ENCODE measurements around the gene RNASEL. TPM values are rescaled to one million over a fixed set of nuclear protein-coding genes. Genes with fewer than 3 reads are reported as not detected.

Gene RNASEL
- total RNA-seq, 1 donor from 2014 or later, result 3.6 TPM

GRCh38 chr1:182616130-182617013 is 27.3 kb upstream of the RNASEL start:
- H3K36me3 Mint-ChIP-seq (ENCODE audit: low read depth), result peaks cover 4% of the 10 kb centered on the region
- peaks cover 23% of the 10 kb centered on the region for H3K27me3 Mint-ChIP-seq (ENCODE audit: low read depth)
- peak; percentile 85 for DNase-seq (ENCODE audit: low spot score)
- peak overlapping the region; percentile 86 for H3K27ac Mint-ChIP-seq
- peak overlapping the region; percentile 48 for H3K4me3 Mint-ChIP-seq (ENCODE audit: low read depth)
- intact Hi-C loops (cut with micrococcal nuclease), result loop anchor here (1.0 to 10.0 kb wide), 7 partner anchors 8 to 1018 kb away; partner anchors contain the start of genes ARPC5 and DHX9
- peaks cover 14% of the 10 kb centered on the region for H3K9me3 Mint-ChIP-seq
- peaks cover 70% of the 10 kb centered on the region for H3K4me1 Mint-ChIP-seq (ENCODE audit: low read depth)

DNA sequence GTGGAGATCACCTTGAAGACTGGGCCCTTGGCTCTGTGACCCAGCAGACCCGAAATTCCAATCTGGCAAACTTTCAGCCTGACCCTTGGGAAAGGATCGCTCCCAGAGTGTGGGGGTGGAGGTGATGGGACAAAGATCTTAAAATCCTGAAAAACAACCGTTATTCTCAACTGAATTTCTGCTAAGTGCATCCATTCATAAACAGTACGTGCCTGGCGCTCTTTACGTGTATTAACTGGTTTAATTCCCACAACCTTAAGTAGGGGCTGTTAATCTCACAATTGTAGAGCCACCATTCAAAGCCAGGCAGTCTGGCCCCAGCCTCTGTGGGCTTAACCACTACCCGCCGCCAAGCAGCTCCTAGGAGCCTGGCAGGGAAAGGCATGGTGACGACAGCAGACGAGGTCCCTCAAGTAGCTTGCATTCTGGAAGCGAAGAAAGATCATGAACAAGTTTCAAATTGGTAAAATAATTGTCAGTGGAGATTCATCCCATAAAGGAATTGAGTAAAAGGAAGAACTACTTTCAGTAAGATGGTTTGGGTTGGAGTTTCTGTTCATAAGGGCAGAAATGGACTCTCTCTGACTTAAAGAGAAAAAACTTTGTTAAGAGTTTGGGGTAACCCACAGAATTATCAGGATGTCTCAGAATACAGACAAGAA is 26.5 kb upstream of the RNASEL start:
- Mint-ChIP-seq H3K27me3 (ENCODE audit: low read depth) (peaks cover 30% of the 10 kb centered on the region), H3K9me3 (peaks cover 7% of the 10 kb centered on the region), H3K4me1 (ENCODE audit: low read depth) (peaks cover 66% of the 10 kb centered on the region), H3K27ac (peak overlapping the region; percentile 86), H3K36me3 (ENCODE audit: low read depth) (peaks cover 2% of the 10 kb centered on the region), H3K4me3 (ENCODE audit: low read depth) (peak overlapping the region; percentile 72)
- DNase-seq (ENCODE audit: low spot score), result peak; percentile 29
- intact Hi-C loops (cut with micrococcal nuclease), result loop anchor here (1.0 to 10.0 kb wide), 7 partner anchors 9 to 1019 kb away; partner anchors contain the start of genes ARPC5 and DHX9

GRCh38 chr1:182614796-182615454 is 25.9 kb upstream of the RNASEL start:
- intact Hi-C loops (cut with micrococcal nuclease), result loop anchor here (5.0 to 10.0 kb wide), 2 partner anchors 222 to 1020 kb away; partner anchors contain the start of genes ARPC5 and DHX9
- Mint-ChIP-seq H3K4me1 (ENCODE audit: low read depth) (peaks cover 64% of the 10 kb centered on the region), H3K4me3 (ENCODE audit: low read depth) (peak overlapping the region; percentile 72), H3K36me3 (ENCODE audit: low read depth) (no peaks in the 10 kb centered on the region), H3K27me3 (ENCODE audit: low read depth) (peaks cover 32% of the 10 kb centered on the region), H3K27ac (peak overlapping the region; percentile 86), H3K9me3 (peaks cover 5% of the 10 kb centered on the region)
- peak; percentile 31 for DNase-seq (ENCODE audit: low spot score)

- H3K27ac Mint-ChIP-seq, result no peak overlapping the region
- H3K9me3 Mint-ChIP-seq, result no peaks in the 10 kb centered on the region
- H3K4me1 Mint-ChIP-seq (ENCODE audit: low read depth), result peaks cover 65% of the 10 kb centered on the region
- H3K4me3 Mint-ChIP-seq (ENCODE audit: low read depth), result no peak overlapping the region
- intact Hi-C loops (cut with micrococcal nuclease), result loop anchor here (10.0 kb wide), 1 partner anchor 1023 kb away; the partner anchor contains the start of gene ARPC5
- peaks cover 40% of the 10 kb centered on the region for H3K27me3 Mint-ChIP-seq (ENCODE audit: low read depth)
- H3K36me3 Mint-ChIP-seq (ENCODE audit: low read depth), result no peaks in the 10 kb centered on the region
- DNase-seq (ENCODE audit: low spot score), result no peak
Measured at GRCh38 chr1:182611787-182612186, 22.7 kb upstream of the RNASEL start.

DNA sequence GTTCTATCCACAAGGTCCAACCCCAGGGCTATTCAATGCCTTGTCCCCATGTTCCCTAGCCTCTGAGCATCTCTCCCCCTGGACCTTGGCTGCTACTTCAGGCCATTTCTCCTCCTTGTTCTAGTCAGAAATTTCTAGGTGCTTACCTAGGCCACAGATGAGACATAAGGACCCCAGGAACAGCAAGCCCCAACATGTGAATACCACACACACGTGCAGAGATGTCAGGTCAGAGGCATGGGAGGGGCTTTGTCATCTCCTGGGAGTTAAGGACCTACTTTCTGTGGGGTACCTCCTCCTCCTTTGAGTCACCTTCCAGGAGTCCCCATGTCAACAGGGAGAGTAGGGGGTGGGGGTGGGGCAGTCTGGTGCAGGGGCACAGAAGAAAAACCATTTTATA is 22.3 kb upstream of the RNASEL start:
- Mint-ChIP-seq H3K4me3 (ENCODE audit: low read depth) (no peak overlapping the region), H3K36me3 (ENCODE audit: low read depth) (no peaks in the 10 kb centered on the region), H3K27me3 (ENCODE audit: low read depth) (peaks cover 40% of the 10 kb centered on the region), H3K4me1 (ENCODE audit: low read depth) (peaks cover 65% of the 10 kb centered on the region), H3K9me3 (no peaks in the 10 kb centered on the region), H3K27ac (no peak overlapping the region)
- intact Hi-C loops (cut with micrococcal nuclease), result loop anchor here (10.0 kb wide), 1 partner anchor 1023 kb away; the partner anchor contains the start of gene ARPC5
- DNase-seq (ENCODE audit: low spot score), result no peak

DNA sequence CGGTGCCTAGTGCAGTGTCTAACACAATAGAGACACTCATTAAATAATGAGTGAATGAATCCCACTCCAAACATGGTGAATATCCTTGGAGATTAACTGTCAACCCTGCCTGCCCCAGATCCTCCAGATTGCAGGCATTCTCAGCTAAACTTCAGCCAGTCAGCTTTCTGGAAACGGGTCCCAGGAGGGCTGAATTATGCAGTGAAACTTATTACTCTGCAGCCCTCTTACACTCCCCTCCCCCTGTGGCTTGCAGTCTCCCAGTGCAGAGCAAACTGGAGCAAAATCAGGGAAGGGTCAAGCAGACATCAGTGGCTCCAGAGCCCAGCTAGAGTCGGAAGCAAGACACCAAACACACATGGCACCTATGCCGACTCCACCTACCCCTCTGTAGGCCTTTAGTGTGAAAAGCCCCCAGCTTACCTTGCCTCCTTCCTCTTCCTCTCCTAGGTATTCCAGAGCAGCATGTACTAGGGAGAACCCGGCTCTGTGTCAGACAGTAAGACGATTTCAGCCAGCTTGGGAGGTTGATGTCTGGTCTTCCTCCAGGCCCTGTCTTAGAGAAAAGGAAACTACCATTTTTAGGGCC is 21.6 kb upstream of the RNASEL start:
- Mint-ChIP-seq H3K27me3 (ENCODE audit: low read depth) (peaks cover 40% of the 10 kb centered on the region), H3K9me3 (no peaks in the 10 kb centered on the region), H3K4me1 (ENCODE audit: low read depth) (peaks cover 61% of the 10 kb centered on the region), H3K36me3 (ENCODE audit: low read depth) (no peaks in the 10 kb centered on the region), H3K27ac (no peak overlapping the region), H3K4me3 (ENCODE audit: low read depth) (no peak overlapping the region)
- intact Hi-C loops (cut with micrococcal nuclease), result loop anchor here (10.0 kb wide), 1 partner anchor 1024 kb away; the partner anchor contains the start of gene ARPC5
- no peak for DNase-seq (ENCODE audit: low spot score)

- H3K4me3 Mint-ChIP-seq (ENCODE audit: low read depth), result no peak overlapping the region
- no peaks in the 10 kb centered on the region for H3K9me3 Mint-ChIP-seq
- peaks cover 39% of the 10 kb centered on the region for H3K27me3 Mint-ChIP-seq (ENCODE audit: low read depth)
- peaks cover 62% of the 10 kb centered on the region for H3K4me1 Mint-ChIP-seq (ENCODE audit: low read depth)
- DNase-seq (ENCODE audit: low spot score), result no peak
- no peaks in the 10 kb centered on the region for H3K36me3 Mint-ChIP-seq (ENCODE audit: low read depth)
- no peak overlapping the region for H3K27ac Mint-ChIP-seq
- intact Hi-C loops (cut with micrococcal nuclease), result no loop called here
Measured at GRCh38 chr1:182608845-182609610, 20.0 kb upstream of the RNASEL start.

- H3K9me3 Mint-ChIP-seq, result no peaks in the 10 kb centered on the region
- DNase-seq (ENCODE audit: low spot score), result no peak
- peaks cover 54% of the 10 kb centered on the region for H3K4me1 Mint-ChIP-seq (ENCODE audit: low read depth)
- peaks cover 32% of the 10 kb centered on the region for H3K27me3 Mint-ChIP-seq (ENCODE audit: low read depth)
- H3K36me3 Mint-ChIP-seq (ENCODE audit: low read depth), result no peaks in the 10 kb centered on the region
- no peak overlapping the region for H3K27ac Mint-ChIP-seq
- intact Hi-C loops (cut with micrococcal nuclease), result no loop called here
- no peak overlapping the region for H3K4me3 Mint-ChIP-seq (ENCODE audit: low read depth)
Measured at GRCh38 chr1:182608236-182608635, 19.2 kb upstream of the RNASEL start.

DNA sequence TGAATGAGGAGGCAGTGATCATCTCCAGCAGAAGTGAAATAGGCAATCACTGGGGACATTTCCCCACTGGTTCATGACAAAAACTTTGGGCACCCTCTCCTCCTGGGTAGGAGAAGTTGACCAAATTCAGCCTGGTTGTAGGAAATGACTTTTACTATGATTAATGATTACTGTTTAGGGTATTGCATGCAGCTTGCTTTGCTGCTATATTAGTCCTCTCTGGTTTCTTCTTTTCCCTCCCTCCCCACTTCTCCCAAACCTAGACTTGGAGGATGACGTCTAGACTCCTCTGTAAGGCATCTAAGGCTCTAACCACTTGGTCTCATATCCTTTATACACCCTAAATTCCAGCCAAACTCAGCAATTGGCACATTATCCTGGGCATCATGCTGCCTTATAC is 18.5 kb upstream of the RNASEL start:
- no peak overlapping the region for H3K27ac Mint-ChIP-seq
- DNase-seq (ENCODE audit: low spot score), result no peak
- intact Hi-C loops (cut with micrococcal nuclease), result no loop called here
- no peaks in the 10 kb centered on the region for H3K36me3 Mint-ChIP-seq (ENCODE audit: low read depth)
- peaks cover 48% of the 10 kb centered on the region for H3K4me1 Mint-ChIP-seq (ENCODE audit: low read depth)
- no peak overlapping the region for H3K4me3 Mint-ChIP-seq (ENCODE audit: low read depth)
- no peaks in the 10 kb centered on the region for H3K9me3 Mint-ChIP-seq
- H3K27me3 Mint-ChIP-seq (ENCODE audit: low read depth), result peaks cover 28% of the 10 kb centered on the region

DNA sequence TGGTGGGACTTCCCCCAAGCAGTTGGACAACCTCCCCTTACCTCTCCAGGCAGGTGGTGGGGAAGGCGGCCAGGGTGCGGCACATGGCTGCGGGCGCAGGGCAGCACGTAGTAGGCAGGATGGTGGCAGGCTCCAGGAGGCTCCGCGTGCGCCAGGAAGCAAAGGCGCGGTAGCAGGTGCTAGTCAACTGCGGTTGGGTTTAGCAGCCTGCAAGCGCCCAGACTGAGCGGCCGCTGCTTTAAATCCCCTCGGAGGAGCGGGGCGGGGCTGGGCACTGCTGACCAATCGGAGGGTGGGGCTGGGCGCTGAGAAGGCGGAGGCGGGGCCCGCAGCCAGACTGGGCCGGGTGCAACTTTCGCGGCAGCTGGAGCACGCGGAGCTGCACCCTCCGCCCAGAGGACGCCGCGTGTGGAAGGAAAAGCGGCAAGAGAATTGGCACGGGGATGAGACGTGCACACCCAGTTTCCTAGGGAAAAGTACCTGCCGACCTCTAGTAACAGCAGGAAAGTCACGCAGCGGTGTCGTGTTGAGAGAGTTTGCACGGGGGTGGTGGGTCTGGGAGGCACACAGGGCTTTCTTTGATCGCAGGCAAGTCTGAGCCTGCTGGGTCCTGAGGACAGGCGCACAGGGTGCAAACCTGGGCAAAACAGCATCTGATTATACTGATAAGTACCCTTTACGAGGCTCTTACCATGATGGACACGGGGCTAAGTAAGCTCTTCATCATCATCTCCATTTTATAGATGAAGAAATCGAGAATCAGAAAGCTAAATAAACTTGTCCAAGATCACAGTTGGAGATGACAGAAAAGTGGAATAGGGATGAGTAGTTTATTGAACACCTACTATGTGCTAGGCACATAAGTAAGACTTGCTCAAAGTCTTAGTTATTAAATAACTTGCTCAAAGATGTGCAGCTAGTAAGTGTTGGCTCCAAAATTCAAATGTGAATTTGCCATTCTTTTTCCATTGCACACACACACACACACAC is 15.4 kb upstream of the RNASEL start, which contains the start of gene RGS16:
RGS16 (minus strand) TSS at position 215 of the 990 bp plus-strand sequence; CDS start at position 85, 130 bp downstream.
- H3K27ac Mint-ChIP-seq, result peak within 1 kb of the TSS; percentile 89
- H3K4me1 Mint-ChIP-seq (ENCODE audit: low read depth), result peaks cover 43% of the 10 kb centered on the region
- peak; percentile 90 for DNase-seq (ENCODE audit: low spot score)
- H3K27me3 Mint-ChIP-seq (ENCODE audit: low read depth), result peaks cover 9% of the 10 kb centered on the region
- H3K36me3 Mint-ChIP-seq (ENCODE audit: low read depth), result no peaks in the 10 kb centered on the region
- intact Hi-C loops (cut with micrococcal nuclease), result no loop called here
- H3K9me3 Mint-ChIP-seq, result no peaks in the 10 kb centered on the region
- no peak within 1 kb of the TSS for H3K4me3 Mint-ChIP-seq (ENCODE audit: low read depth)

Data from activated T-helper 2 cell treated with anti-CD3 and anti-CD28 coated beads, Interferon-gamma antibody, Interleukin-2, Interleukin-4, amounts not matched to agents 10 μg/mL and 5 μg/mL and 100 μg/mL, durations not matched to agents 14 hours and 24 hours and 36 hours (primary cell).